ENCODE data around the gene L3MBTL2.
"Not testable (repeated sequence)": the region's sequence is repeated elsewhere in the genome, so short reads cannot be mapped to it uniquely, and the experiment has no call there.

L3MBTL2 gene

GRCh38 chr22:41240377-41241132 is 35.4 kb downstream of the L3MBTL2 start, which contains the start of gene CHADL:
TSS of gene CHADL (minus strand) at chr22:41240931. CDS start at chr22:41240881, 50 bp downstream.
- no peak within 1 kb of the TSS for H3K4me3 ChIP-seq (ENCODE audit: low read depth, low read length)

- H3K4me3 ChIP-seq (ENCODE audit: low read depth, low read length): no peak overlapping the region
Measured at GRCh38 chr22:41241133-41241676, 36.1 kb downstream of the L3MBTL2 start.

DNA sequence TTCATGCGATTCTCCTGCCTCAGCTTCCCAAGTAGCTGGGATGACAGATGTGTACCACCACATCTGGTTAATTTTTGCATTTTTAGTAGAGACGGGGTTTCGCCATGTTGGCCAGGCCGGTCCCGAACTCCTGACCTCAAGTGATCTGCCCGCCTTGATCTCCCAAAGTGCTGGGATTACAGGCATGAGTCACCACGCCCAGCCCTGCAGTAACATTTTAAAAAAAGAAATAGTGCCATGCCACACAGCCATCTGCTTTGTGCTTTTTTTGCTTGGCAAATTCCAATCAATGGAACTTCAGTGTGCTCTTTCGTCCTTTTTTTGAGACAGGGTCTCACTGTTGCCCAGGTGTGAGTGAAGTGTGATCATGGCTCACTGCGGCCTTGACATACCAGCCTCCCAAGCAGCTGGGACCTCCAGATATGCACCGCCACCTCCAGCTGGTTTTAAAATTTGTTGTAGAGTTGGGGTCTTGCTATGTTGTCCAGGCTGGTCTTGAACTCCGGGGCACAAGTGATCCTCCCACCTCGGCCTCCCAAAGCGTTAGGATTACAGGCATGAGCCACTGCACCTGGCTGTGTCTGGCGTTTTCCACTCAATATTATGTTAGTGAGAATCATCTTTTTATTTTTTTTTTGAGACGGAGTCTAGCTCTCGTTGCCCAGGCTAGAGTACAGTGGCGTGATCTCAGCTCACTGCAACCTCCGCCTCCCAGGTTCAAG is 37.4 kb downstream of the L3MBTL2 start:
- H3K4me3 ChIP-seq (ENCODE audit: low read depth, low read length): no peak overlapping the region

- H3K4me3 ChIP-seq (ENCODE audit: low read depth, low read length): no peak overlapping the region
Measured at GRCh38 chr22:41243361-41243760, 38.2 kb downstream of the L3MBTL2 start.

DNA sequence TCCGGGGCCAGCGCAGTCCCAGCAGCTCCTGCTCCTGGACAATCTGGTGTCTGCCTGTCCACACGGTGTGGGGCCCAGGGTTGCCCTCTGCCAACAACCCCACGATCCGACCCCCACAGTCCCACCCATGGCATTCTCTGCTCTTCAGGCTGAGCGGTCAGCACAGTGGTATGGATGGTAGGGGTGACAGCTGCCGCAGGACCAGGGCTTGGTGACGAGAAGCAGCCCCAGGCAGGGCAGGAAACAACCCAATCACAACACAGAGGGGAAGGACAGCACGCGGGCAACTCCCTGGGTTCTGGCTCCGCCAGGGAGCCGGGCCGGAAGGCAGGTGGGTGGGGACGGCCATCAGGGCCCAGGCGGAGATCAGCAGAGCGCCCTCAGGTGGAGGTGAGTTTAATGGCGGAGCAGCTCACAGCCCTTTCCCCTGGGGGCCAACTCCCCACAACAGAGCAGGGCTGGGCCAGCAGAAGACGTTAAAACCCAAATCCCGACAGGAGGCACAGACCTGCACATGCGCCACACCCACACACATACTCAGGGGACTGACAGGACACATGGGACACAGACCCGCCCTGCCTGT is 40.9 kb downstream of the L3MBTL2 start:
- H3K4me3 ChIP-seq (ENCODE audit: low read depth, low read length): no peak overlapping the region

- H3K4me3 ChIP-seq (ENCODE audit: low read depth, low read length): no peak overlapping the region
Measured at GRCh38 chr22:41247703-41248102, 42.6 kb downstream of the L3MBTL2 start.

GRCh38 chr22:41248314-41248713 is 43.2 kb downstream of the L3MBTL2 start:
- no peak overlapping the region for H3K4me3 ChIP-seq (ENCODE audit: low read depth, low read length)

DNA sequence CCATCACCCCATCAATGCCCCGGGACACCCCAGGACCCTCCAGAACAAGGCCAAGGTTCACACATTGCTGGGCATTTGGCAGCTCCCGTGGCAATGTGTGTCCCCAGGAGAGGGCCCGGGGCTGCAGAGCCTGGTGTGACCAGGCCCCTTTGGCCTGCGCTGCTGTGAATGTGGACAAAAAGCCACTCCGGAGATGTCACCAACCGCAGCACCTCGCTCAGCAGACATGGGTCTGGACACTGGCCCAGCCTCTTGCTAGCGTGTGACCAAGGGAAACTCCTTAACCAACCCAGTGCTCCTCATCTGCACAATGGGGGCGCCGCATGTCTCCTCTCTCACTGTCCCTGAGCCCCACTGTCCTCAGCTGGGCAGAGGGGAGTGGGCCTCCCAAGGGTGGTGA is 43.6 kb downstream of the L3MBTL2 start:
- no peak overlapping the region for H3K4me3 ChIP-seq (ENCODE audit: low read depth, low read length)

- H3K4me3 ChIP-seq (ENCODE audit: low read depth, low read length): no peak overlapping the region
Measured at GRCh38 chr22:41249442-41249841, 44.3 kb downstream of the L3MBTL2 start.

DNA sequence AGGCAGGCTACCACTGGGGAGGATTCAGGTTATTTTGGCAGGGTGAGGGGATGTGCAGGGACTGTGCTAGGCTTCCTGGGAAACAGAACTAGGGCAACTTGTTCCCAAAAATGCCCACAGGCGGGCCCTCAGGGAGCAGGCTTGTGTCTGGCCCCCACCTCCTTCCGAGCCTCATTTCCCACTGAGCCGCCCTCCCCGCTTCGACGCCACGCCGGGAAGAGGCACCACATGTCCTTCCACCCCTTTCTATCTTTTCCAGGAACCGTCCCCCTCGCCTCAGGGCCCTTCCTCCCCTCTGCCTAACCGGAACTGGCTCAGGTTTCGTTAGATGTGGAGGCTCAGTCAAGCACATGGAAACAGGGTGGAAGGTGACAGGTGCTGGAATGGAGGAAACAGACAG is 45.0 kb downstream of the L3MBTL2 start:
- no peak overlapping the region for H3K4me3 ChIP-seq (ENCODE audit: low read depth, low read length)

GRCh38 chr22:41252365-41252764 is 47.3 kb downstream of the L3MBTL2 start:
- H3K4me3 ChIP-seq (ENCODE audit: low read depth, low read length): no peak overlapping the region

DNA sequence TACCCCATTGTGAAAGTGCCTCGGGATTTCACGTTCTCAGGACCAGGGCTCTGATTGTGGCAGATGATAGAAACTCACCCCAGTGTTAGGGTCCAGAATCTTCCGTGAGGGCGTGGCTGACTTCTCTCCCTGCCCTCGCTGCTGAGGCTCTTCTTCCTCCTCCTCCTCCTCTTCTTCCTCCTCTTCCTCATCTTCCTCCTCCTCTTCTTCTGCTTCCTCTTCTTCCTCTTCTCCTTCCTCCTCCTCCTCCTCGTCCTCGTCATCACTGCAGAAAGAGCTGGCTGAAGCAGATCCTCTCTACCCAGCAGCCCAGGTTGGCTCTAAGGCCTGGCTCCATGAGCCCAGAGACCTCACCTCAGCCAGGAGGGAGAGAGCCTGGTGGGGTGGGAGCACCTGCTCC is 49.1 kb downstream of the L3MBTL2 start:
- H3K4me3 ChIP-seq (ENCODE audit: low read depth, low read length): no peak overlapping the region

DNA sequence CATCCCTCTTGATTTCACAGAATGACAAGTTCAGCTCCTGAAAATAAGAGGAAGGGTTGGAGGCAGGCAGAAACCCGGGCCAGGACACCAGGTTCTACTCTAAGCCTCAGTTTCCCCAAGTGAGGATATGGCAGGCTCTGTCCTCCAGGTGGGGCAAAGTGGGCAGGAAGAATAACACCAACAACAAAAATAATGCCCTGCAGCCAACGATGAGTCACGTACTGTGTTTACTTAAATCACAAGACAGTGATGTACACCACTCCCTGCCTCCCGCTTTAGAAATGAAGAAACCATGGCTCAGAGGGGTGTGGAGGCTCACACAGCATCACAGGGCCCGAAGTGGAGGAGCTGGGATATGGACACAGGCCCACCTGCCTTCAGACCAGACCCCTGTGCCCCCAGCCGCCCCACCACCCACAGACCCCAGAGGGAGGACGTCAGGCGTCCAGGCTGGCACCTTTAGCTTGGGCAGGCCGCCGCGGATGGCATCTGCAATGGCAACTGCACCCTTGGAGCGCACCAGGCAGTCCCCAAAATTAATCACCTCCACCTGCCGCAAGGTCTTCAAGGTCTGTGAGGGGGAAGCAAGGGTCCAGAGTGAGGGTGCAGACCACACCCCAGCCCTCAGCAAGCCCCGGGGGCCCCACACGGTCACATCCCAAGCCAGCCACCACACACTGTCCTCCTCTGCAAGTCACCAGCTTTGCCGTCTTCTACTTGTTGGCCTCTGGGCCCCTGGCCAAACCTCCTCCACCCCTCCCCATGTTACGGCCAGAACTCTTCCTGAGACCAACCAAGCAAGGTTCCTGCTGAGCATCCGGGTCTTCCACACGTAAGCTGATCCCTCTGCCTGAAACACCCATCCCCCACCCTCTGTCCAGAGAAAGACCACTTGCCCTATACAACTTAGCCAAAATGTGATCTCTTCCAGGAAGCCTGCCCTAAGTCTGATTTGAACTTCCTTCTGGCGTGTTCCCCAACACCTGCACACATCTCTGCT is 51.4 kb downstream of the L3MBTL2 start:
- no peak overlapping the region for H3K4me3 ChIP-seq (ENCODE audit: low read depth, low read length)

- no peak overlapping the region for H3K4me3 ChIP-seq (ENCODE audit: low read depth, low read length)
Measured at GRCh38 chr22:41257696-41258095, 52.6 kb downstream of the L3MBTL2 start.

- not testable (repeated sequence) for H3K4me3 ChIP-seq (ENCODE audit: low read depth, low read length)
Measured at GRCh38 chr22:41259756-41260155, 54.6 kb downstream of the L3MBTL2 start.

- no peak overlapping the region for H3K4me3 ChIP-seq (ENCODE audit: low read depth, low read length)
Measured at GRCh38 chr22:41260871-41261270, 55.8 kb downstream of the L3MBTL2 start.

DNA sequence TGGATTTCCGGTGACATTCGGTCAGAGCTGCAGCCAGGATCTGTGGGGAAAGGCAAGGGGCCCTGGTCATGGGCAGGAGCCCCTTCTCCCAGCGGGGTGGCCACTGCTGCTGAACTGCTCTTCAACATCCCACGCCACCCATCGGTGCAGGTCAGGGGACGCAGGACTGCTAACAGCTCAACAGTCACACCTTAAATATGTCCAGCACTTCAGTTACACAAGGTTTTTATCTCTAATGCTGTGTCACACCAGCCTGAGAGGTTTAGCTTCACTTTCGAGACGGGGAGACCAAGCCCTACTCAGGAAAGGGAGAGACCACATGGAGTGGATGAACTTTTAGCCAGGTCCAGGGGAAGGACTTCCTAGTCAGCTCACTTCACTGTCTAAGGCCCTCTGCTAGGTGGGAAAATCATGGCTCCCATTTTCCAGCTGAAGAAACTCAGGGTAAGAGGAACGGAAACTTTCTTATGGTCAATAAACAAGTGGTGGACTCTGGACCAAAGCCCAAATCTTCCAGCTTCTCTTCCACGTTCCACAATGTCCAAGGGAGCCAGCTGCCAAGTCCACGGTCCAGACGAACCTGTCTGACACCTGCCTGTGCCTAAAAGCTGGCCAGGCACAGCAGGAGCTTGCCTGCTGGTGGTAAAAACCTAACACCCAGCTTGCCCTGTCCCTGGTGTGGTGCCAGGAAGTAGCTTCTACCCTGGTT is 56.6 kb downstream of the L3MBTL2 start:
- H3K4me3 ChIP-seq (ENCODE audit: low read depth, low read length): no peak overlapping the region

DNA sequence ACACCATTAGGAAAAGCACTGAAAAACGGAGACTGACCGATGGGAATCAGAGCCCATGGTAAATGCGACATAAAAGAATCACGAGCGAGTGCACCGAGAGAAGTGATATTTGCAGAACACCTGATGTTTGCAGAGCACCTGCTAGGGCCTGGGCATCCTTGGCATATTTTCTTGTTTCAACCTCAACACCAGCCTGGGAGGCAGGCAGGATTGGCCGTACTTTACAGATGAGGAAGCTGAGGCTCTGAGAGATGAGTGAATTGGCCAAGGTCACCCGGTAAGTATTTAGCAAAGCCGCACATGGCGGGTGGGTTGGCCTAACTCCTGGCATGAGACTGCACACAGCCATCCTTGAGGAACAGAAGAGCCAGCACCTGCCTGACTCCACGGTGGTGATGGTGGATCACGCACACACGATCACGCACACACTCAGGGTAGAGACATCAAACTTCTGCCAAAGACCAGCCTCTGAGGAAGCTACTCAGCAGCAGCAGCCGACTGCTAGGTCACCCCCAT is 57.2 kb downstream of the L3MBTL2 start:
- no peak overlapping the region for H3K4me3 ChIP-seq (ENCODE audit: low read depth, low read length)

- H3K4me3 ChIP-seq (ENCODE audit: low read depth, low read length): no peak overlapping the region
Measured at GRCh38 chr22:41263704-41264103, 58.6 kb downstream of the L3MBTL2 start.
